Endothelial cell of umbilical vein (primary cell): ENCODE measurements around the gene DUS2.

Source experiments
- CTCF ChIP-seq, 2 donors: IDR thresholded peaks; 1 replicate in 1 of 2; 2 replicates in 1 of 2; pipeline ENCODE4 v1.5.1; 2011; ENCODE audit warnings: low read length in 2 of 2, mild to moderate bottlenecking in 2 of 2, moderate library complexity in 2 of 2, control low read depth in 1 of 2, inconsistent platforms in 1 of 2, low read depth in 1 of 2; ENCODE audit not compliant: insufficient read depth in 1 of 2; ENCODE audit errors: extremely low read depth in 1 of 2
- JUN ChIP-seq: IDR thresholded peaks from 2 replicates; pipeline ENCODE4 v1.6.1; 2011; ENCODE audit warnings: borderline replicate concordance, low read depth; ENCODE audit not compliant: insufficient read length, insufficient read depth
- POLR2A ChIP-seq: IDR thresholded peaks from 2 replicates; pipeline ENCODE4 v1.6.1; 2012; ENCODE audit warnings: low read depth, mild to moderate bottlenecking, control low read depth, low read length

GRCh38 chr16:68064791-68065365, 41.8 kb downstream of the DUS2 start:
- peak; percentile 80 to 83 for TF ChIP-seq CTCF (IDR thresholded peaks at IDR 0.05; ENCODE audit: extremely low read depth in 1 of 2, insufficient read depth in 1 of 2, low read depth in 1 of 2, low read length in 2 of 2)
- no peak for TF ChIP-seq JUN
- TF ChIP-seq POLR2A: no peak
